Stomach (tissue), 9 donors: ENCODE results near the gene TKTL2. TPM values are rescaled to one million over a fixed set of nuclear protein-coding genes. Genes with fewer than 3 reads are reported as not detected.
"Not testable (repeated sequence)": the region's sequence is repeated elsewhere in the genome, so short reads cannot be mapped to it uniquely, and the experiment has no call there.

Experiments used
- DNase-seq, 2 donors: peaks; one replicate each; pipeline versions ENCODE4 v3.0.0 to v3.0.0-alpha.2; 2013 to 2019
- H3K27ac ChIP-seq, 5 donors: fragments of 200-600 bp in 4 of 5; sonication (generic) in 4 of 5; one replicate each; pipeline ENCODE4 v1.5.1; 2013 to 2019; ENCODE audit warnings: mild to moderate bottlenecking in 1 of 5, moderate library complexity in 1 of 5
- H3K27me3 ChIP-seq, 3 donors: fragments of 200-600 bp; sonication (generic); one replicate each; pipeline ENCODE4 v1.5.1; 2017 to 2019; ENCODE audit warnings: mixed run types in 1 of 3
- H3K36me3 ChIP-seq, 4 donors: fragments of 200-600 bp; sonication (generic); 1 replicate in 3 of 4; 2 replicates in 1 of 4; pipeline ENCODE4 v1.5.1; 2016 to 2019
- H3K4me1 ChIP-seq, 4 donors: fragments of 200-600 bp; sonication (generic); one replicate each; pipeline ENCODE4 v1.5.1; 2016 to 2019
- H3K4me3 ChIP-seq, 4 donors: fragments of 200-600 bp; sonication (generic) in 3 of 4; one replicate each; pipeline ENCODE4 v1.5.1; 2016 to 2019; ENCODE audit warnings: mild to moderate bottlenecking in 1 of 4
- H3K9me3 ChIP-seq, 4 donors: fragments of 200-600 bp; sonication (generic); one replicate each; pipeline ENCODE4 v1.5.1; 2016 to 2019
- EP300 ChIP-seq: sonication (generic); formaldehyde crosslinking; IDR thresholded peaks from one replicate; pipeline ENCODE4 v1.6.1; 2017; ENCODE audit warnings: antibody characterized with exemption
- POLR2A ChIP-seq, 4 donors: fragments of 450-650 bp; IDR thresholded peaks; one replicate each; pipeline ENCODE4 v1.6.1; 2016; ENCODE audit warnings: antibody characterized with exemption in 4 of 4, control low read depth in 2 of 4, mild to moderate bottlenecking in 1 of 4, moderate library complexity in 1 of 4
- POLR2AphosphoS5 ChIP-seq, 3 donors: sonication (generic); formaldehyde crosslinking; IDR thresholded peaks; one replicate each; pipeline ENCODE4 v1.6.1; 2016; ENCODE audit warnings: antibody characterized with exemption in 3 of 3
- WGBS, 5 donors: extraction: QIAGEN DNeasy Blood & Tissue Kit in 3 of 5; methylation state at CpG; one replicate each; pipeline versions ENCODE4 v1.1.5 to v1.1.7; 2013 to 2018; 5-methylcytosine and 5-hydroxymethylcytosine counted together
- intact Hi-C: fragments of 100-400 bp; cut with DNase I; formaldehyde crosslinking; loops from one replicate; pipeline ENCODE4 v1.15.1; 2023; ENCODE audit warnings: low total_unique reads
- polyA plus RNA-seq, 3 donors: library from polyadenylated mRNA; stranded (reverse); fragments of 200-250 nt; gene quantifications; one replicate each; pipeline ENCODE4 v1.2.3, GENCODE V29; 2013
- total RNA-seq, 5 donors: library from RNA; depleted of rRNA; stranded (reverse); fragments of >200 nt; gene quantifications; one replicate each; pipeline versions ENCODE4 v1.1.0 to v1.2.3, GENCODE V29; 2014 to 2016
- TF ChIP-seq, protein P1 (sequence below), 7 experiments: fragments of 450-650 bp in 4 of 7; fragments of 200-600 bp in 3 of 7; sonication (generic) in 3 of 7; IDR thresholded peaks; one replicate each; pipeline ENCODE4 v1.5.1; 2016 to 2019; ENCODE audit warnings: antibody characterized with exemption in 7 of 7, control low read depth in 2 of 7, mild to moderate bottlenecking in 1 of 7
- donor health status: healthy with polysubstance abuse.
- donor health status: Bipolar disorder and iron deficiency.
- donor health status: healthy.

The TKTL2 gene
- total and polyA plus RNA-seq, 8 donors = 0.87 TPM; not detected in 7

DNA sequence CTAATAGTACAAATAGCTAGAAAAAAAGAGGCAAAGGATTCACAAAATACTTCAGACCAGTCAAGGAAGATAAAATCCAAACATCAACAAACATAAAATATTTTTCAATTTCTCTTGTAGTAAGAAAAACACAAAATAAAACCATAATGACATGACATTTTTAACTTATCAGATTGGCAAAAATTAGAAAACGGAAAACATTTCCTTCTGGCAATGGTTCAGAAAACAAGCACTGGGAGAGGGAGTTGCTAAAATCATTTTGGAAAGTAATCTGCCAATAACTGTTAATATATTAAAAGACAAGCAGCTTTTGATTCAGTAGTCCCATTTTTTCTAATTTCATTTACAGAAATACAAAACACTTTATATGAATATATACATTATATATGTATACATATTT lies 26.1 kb downstream of the TKTL2 start:
- DNase-seq = no peak
- intact Hi-C loops = no loop called here
- Histone ChIP-seq H3K4me1 (no peaks in the 10 kb centered on the region), H3K4me3 (no peak overlapping the region), H3K27me3 (no peaks in the 10 kb centered on the region), H3K27ac (no peak overlapping the region), H3K9me3 (no peaks in the 10 kb centered on the region), H3K36me3 (no peaks in the 10 kb centered on the region)
- TF ChIP-seq, protein P1, sequence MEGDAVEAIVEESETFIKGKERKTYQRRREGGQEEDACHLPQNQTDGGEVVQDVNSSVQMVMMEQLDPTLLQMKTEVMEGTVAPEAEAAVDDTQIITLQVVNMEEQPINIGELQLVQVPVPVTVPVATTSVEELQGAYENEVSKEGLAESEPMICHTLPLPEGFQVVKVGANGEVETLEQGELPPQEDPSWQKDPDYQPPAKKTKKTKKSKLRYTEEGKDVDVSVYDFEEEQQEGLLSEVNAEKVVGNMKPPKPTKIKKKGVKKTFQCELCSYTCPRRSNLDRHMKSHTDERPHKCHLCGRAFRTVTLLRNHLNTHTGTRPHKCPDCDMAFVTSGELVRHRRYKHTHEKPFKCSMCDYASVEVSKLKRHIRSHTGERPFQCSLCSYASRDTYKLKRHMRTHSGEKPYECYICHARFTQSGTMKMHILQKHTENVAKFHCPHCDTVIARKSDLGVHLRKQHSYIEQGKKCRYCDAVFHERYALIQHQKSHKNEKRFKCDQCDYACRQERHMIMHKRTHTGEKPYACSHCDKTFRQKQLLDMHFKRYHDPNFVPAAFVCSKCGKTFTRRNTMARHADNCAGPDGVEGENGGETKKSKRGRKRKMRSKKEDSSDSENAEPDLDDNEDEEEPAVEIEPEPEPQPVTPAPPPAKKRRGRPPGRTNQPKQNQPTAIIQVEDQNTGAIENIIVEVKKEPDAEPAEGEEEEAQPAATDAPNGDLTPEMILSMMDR (IDR thresholded peaks at IDR 0.05) = no peak
- TF ChIP-seq EP300 (no peak), POLR2AphosphoS5 (IDR thresholded peaks at IDR 0.05) (no peak), POLR2A (IDR thresholded peaks at IDR 0.05) (no peak)
- 41 to 57% (median 52%) methylated on average over 1 of the region's 1 CpG for WGBS, 5 donors

GRCh38 chr4:163447023-163447422 lies 26.5 kb downstream of the TKTL2 start:
- DNase-seq, H3K36me3 ChIP-seq, H3K4me1 ChIP-seq, intact Hi-C loops, H3K9me3 ChIP-seq, H3K27ac ChIP-seq, H3K27me3 ChIP-seq, H3K4me3 ChIP-seq: not testable (repeated sequence)
- WGBS, 5 donors = 83 to 89% (median 86%) methylated on average over 12 of the region's 12 CpGs

DNA sequence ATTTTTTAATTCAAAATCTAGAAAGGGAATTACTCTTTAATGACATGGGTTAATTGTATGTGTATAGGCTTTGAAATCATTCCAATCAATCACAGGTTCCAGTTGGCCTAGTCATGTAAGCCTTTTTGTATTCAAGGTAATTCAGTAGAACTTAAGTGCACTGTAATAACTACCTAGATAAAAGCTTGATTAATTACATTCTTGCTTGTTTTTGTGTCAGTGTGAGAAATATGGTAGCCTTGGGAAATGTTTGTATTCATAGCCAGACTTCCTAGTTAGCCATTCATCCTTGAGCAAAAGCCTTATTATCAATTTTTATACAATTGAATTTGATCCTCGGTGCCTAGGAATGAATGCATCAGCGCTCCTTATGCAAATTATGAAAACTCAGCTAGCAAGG lies 33.5 kb downstream of the TKTL2 start:
- Histone ChIP-seq H3K27ac (no peak overlapping the region), H3K9me3 (no peaks in the 10 kb centered on the region), H3K4me3 (no peak overlapping the region), H3K27me3 (no peaks in the 10 kb centered on the region), H3K36me3 (no peaks in the 10 kb centered on the region), H3K4me1 (no peaks in the 10 kb centered on the region)
- WGBS, 5 donors = 75 to 86% (median 76%) methylated on average over 2 of the region's 2 CpGs
- no peak for DNase-seq
- intact Hi-C loops = no loop called here
- no peak for TF ChIP-seq POLR2AphosphoS5 (IDR thresholded peaks at IDR 0.05)
- no peak for TF ChIP-seq EP300
- TF ChIP-seq, protein P1 (IDR thresholded peaks at IDR 0.05) = no peak
- TF ChIP-seq POLR2A (IDR thresholded peaks at IDR 0.05) = no peak

Other genes starting within 250 kb of the TKTL2 start
- gene NPY1R, start 141.2 kb downstream of the TKTL2 start, total RNA-seq = 10 to 100 TPM in 1 of 5 donors, 1 to 10 TPM in 2, under 1 TPM in 1, not detected in 1; 0.89 to 21.6 (median 6.2) TPM
- gene NPY1R, start 141.2 kb downstream of the TKTL2 start, polyA plus RNA-seq = under 1 TPM in 2 of 3 donors, not detected in 1; 0.33 to 0.37 TPM
- gene NPY5R, start 129.9 kb downstream of the TKTL2 start, total RNA-seq = under 1 TPM in 1 of 5 donors, not detected in 4; 0.55 TPM
- gene NPY5R, start 129.9 kb downstream of the TKTL2 start, polyA plus RNA-seq = not detected
- gene TMA16, start 20.9 kb upstream of the TKTL2 start, total RNA-seq = 10 to 100 TPM in 3 of 5 donors, 1 to 10 TPM in 2; 6.7 to 79.4 (median 38.0) TPM
- 10 to 100 TPM in 2 of 3 donors, 1 to 10 TPM in 1; 9.4 to 18.5 (median 15.3) TPM for gene TMA16, start 20.9 kb upstream of the TKTL2 start, polyA plus RNA-seq